Measurements from ENCODE around the gene ZNF850.
"Not testable (repeated sequence)": the region's sequence is repeated elsewhere in the genome, so short reads cannot be mapped to it uniquely, and the experiment has no call there.

Gene ZNF850

DNA sequence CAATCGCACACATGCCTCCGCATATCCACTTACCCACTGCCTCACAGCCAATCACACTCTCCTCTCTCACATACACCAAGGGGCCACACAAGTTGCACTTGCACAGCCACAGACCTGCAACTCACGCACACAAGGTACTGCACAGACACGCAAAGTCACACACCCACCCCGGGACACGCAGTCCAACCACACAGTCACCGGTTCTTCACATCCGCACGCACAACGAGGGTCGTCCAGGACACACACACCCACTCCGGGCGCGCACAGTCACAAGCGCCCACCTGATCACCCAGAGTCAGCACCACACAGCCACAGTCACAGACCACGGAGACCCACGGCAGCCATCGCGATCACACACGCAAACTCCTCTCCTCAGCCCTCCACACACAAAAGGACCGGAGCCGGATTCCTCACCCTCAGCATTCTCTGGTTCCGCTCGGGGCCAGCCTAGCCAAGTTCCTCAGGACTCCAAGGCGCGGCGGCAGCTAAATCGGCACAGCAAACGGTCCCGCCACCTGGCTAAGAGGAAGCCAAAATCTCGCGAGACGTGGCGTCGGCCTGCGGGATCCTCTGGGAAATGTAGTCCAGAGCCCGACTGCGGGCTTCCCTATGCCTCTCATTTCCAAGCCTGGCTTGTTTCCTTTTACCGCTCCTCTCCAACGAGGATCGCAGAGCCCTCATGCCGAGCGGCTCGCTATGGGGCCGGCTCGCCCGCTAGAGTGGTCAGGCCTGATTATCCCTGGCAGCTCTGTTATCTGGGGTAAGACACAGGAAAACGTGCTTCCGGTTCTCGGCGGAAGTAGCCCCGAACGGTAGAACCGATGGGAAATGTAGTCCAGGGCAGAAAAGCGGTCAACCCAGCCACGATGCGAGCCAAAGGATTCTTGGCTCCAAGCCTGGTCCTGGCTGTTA lies at the start of gene ZNF850:
TSS of gene ZNF850 (minus strand) at position 497 of the 912 bp plus-strand sequence. CDS start 10,201 bp downstream, outside the sequence.
- DNase-seq (ENCODE audit: low spot score) = peak; percentile 92

DNA sequence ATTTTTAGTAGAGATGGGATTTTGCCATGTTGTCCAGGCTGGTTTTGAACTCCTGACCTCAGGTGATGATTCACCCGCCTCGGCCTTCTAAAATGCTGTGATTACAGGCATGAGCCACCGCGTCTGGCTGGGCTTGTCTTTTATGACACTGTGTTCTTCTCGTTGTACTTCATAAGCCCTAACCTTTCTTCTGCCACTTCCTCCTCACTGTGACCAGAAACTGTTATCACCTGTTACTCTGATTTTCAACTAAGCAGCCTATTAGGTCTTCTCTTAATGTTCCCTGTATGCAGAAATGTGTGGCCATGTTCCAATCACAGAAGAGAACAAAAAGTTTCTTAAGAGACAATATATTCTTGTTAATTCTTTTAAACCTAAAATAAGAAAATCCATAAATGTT lies 49.2 kb upstream of the ZNF850 start:
- no peak for DNase-seq (ENCODE audit: low spot score)

DNA sequence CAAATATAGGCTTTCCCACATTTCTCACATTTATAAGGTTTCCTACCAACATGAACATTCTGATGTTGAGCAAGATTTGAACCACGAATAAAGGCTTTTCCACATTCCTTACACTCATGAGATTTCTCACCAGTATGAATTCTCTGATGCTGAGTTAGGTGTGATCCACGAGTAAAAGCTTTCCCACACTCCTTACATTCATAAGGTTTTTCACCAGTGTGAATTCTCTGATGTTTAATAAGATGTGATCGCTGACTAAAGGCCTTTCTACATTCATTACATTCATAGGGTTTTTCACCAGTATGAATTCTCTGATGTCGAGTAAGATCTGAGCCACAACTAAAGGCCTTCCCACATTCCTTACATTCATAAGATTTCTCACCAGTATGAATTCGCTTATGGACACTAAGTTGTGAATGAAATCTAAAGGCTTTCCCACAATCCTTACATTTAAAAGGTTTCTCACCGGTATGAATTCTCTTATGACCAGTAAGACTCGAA lies 46.6 kb upstream of the ZNF850 start:
- no peak for DNase-seq (ENCODE audit: low spot score)

DNA sequence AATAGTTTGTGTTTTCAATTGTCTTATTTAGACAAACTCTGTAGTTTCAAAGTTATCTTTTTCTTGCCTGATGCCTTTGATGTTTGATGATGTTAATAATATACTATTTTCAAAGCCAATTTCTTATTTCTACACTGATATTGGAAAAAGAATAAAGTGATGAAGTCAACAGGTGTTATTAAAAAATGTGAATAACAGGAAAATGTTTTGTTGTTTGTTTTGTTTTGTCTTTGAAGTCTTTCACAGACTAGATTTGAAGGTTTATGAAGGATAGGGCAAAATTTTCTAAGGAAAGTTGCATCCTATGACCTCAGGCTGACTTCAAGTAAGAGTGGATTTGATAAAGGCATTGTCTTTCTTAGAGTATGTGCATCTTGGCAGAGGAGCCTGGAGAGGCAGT lies 34.4 kb upstream of the ZNF850 start:
- DNase-seq (ENCODE audit: low spot score) = no peak

DNA sequence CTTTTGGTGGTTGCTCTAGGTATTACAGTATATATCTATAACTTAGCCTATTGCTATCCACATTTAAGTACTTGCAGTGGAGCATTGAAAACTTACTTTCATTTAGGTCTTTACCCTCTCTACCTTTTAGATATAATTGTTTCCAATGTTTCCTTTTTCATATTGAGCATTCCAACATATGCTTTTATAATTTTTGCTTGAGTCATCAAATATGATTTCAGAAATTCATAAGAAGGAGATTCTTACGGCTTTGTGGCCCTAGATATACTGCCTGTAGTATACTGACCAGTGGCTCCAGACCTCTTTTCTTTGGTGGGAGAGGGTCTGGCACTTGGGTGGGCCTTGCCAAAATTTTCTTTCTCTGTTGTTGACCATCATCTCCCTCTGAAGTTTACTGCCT lies 32.8 kb upstream of the ZNF850 start:
- DNase-seq (ENCODE audit: low spot score) = no peak

DNA sequence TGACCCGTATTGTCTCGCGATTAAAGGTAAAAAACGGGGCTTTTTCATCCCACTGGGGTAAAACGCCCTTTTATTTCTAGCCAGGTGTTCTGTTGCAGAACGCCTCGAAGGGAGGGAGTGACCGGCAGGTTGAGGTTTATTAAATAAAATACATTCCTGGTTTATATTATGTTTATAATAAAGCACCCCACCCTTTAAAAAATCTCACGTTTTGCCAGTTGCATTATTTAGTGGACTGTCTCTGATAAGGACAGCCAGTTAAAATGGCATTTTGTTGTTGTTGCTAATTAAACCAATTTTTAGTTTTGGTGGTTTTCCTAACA lies 25.1 kb upstream of the ZNF850 start:
- DNase-seq (ENCODE audit: low spot score) = no peak

DNA sequence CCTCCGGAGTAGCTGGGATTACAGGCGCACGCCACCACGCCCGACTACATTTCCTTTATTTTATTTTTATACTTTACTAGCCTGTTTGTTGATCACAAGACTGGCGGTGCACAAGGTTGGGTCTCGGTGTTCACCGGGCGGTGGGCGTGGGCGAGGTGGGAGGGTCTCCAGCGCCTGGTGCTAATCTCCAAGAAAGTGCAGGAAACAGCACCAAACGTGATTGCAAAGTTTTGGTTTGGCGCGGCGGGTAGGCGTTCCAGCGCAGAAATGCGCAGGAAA lies 24.0 kb upstream of the ZNF850 start:
- no peak for DNase-seq (ENCODE audit: low spot score)

DNA sequence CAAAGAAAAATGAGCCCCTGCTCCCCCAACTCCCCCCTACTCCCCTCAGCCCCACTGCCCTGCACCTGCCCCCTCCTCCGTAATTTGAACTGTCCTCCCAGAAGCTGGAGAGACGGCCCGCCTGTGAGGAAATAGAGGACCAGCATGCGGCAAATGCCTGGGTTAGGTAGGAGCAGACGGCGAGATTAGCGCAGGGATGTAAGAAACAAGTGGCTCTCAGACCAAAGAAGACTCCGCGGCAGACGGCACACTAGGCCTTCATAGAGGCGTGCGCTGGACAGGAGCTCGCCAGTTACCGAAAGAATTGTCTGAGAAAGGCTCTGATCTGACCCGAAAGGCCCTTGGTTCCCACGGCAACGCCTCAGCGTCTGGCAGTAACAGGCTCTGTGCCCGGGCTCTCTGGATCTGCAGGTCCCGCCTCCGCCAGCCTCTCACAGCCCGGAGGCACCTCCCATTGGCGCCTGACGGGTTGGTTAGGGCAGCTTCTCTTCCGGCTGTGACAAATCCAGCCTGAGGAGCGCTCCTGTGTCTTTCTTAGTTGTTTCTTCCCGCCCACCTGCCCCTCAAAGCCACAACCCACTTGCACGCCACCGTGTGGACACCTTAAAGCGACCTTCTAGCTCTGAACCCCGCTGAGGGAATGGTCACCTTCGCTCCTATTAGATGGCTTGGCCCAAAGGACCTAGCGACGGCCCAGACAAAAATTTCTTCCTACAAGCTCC lies 19.0 kb upstream of the ZNF850 start:
- not testable (repeated sequence) for DNase-seq (ENCODE audit: low spot score)

DNA sequence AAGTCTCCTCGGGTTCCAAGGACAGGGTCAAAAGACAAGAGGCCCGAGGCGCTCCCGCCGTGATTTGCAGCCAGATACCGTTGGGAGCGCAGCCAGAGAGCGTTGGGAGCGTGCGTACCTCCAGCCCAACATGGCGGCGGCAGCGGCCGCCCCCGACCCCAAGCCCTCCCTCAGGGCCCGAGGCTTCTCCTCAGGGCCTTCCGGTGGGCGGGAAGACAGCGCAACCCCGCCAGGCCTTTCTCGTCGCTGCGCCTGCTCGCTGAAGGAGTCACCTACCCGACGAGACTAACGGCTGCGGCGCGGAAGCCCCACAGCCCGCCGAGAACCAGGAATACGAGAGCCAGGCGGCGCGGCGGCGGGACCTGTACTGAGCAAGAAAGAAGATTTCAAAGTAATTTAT lies 3.2 kb upstream of the ZNF850 start:
- no peak for DNase-seq (ENCODE audit: low spot score)

DNA sequence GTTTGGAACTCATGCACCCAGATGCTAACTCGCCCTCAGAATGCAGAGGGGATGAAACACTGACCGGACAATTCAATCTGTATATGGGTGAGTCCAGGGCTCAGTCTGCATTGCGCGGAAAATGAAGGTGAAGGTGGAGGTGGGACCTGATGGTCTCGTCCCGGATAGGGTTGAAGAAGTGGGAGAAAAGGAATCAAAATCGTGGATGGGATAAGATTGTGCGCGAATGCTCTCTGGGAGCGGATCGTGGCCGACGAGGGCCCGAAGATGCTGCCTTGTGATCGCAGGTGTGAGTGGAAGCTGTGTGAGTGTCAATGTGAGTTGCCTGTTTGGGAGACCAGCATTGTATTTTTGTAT lies 594 bp upstream of the ZNF850 start:
- no peak for DNase-seq (ENCODE audit: low spot score)

DNA sequence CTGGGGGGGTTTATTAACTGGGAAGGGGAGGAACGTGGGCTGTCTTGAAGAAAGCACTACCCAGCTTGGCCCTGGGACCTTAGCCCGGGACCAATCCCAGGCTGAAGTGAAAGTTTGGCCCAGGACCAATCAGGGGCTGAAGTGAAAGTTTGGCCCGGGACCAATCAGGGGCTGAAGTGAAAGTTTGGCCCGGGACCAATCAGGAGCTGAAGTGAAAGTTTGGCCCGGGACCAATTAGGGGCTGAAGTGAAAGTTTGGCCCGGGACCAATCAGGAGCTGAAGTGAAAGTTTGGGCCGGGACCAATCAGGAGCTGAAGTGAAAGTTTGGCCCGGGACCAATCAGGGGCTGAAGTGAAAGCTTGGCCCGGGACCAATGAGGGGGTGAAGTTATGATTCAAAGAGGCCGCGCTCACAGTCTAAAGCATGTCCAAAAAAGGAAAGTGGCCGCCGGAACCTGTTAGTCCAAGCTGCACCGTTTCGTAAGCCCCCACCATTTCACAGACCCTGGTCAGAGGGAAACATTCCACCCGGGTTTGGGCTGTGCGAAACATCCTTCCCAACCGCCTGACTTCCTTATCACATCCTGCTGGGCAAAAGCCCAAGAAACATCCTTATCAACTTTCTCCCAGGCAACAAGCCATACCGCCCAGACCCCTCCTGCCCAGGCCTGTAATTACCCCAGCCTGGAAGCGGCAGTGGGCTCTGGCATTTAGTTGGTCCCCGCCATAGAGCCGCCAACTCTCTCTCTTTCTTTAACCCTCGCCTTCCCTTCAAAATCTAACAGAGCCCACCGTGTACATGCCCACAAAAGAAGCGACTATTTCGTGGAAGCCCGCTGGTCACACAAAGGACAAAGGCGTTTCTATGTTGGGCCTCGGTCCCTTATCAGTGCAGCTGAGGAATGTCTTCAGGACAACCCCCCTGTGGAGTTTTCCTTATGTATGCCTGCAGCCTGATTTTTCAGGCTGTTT lies 1.1 kb downstream of the ZNF850 start:
- DNase-seq (ENCODE audit: low spot score) = peak; percentile 54

DNA sequence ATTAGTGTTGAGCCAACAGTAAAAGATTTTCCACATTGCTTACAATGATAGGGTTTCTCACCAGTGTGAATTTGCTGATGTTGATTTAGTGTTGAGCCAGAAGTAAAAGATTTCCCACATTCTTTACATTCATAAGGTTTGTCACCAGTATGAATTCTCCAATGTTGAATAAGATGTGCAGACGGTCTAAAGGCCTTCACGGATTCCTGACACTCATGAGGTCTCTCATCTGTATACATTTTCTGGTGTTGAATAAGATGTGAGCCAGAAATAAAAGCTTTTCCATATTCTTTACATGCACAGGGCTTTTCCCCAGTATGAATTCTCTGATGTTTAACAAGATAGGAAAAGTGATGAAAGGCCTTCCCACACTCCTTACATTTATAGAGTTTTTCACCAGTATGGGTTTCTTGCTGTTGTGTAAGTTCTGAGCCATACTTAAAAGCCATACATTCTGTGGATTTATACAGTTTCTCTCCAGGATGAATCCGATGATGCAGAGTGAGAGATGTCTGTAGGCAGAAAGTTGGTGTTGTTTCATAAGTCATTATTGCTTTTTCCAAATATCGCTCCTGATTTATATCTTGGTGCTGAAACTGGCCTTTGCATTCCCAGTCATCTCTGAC lies 22.4 kb downstream of the ZNF850 start:
- DNase-seq (ENCODE audit: low spot score) = no peak

DNA sequence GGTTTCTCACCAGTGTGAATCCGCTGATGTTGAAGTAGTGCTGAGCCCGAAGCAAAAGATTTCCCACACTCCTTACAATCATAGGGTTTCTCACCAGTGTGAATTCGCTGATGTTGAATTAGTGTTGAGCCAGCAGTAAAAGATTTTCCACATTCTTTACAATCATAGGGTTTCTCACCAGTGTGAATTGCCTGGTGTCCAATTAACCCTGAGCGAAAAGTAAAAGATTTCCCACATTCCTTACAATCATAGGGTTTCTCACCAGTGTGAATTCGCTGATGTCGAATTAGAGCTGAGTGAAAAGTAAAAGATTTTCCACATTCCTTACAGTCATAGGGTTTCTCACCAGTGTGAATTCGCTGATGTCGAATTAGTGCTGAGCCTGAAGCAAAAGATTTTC lies 23.0 kb downstream of the ZNF850 start:
- not testable (repeated sequence) for DNase-seq (ENCODE audit: low spot score)

DNA sequence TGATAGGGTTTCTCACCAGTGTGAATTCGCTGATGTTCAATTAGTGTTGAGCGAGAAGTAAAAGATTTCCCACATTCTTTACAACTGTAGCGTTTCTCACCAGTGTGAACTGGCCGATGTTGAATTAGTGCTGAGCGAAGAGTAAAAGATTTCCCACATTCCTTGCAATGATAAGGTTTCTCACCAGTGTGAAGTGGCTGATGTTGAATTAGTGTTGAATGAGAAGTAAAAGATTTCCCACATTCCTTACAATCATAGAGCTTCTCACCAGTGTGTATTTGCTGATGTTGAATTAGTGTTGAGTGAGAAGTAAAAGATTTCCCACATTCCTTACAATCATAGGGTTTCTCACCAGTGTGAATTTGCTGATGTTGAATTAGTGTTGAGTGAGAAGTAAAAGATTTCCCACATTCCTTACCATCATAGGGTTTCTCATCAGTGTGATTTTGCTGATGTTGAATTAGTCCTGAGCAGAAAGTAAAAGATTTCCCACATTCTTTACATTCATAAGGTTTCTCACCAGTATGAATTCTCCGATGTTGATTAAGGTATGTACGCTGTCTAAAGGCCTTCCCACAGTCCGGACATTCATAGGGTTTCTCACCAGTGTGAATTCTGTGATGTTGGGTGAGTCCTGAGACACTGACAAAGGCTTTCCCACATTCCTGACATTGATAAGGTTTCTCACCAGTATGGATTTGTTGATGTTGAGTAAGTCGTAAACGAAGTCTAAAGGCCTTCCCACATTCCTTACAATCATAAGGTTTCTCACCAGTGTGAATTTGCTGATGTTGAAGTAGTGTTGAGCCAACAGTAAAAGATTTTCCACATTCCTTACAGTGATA lies 24.0 kb downstream of the ZNF850 start:
- DNase-seq (ENCODE audit: low spot score) = no peak

DNA sequence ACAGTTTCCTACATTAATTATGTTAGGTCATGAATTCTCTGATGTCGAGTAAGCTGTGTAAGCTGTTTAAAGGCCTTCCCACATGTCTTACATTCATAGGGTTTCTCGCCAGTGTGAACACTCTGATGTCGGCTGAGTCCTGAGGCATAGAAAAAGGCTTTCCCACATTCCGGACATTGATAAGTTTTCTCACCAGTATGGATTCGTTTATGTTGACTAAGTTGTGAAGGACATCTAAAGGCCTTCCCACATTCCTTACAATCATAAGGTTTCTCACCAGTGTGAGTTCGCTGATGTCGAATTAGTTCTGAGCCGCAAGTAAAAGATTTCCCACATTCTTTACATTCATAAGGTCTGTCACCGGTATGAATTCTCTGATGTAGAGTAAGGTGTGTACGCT lies 24.9 kb downstream of the ZNF850 start:
- no peak for DNase-seq (ENCODE audit: low spot score)

DNA sequence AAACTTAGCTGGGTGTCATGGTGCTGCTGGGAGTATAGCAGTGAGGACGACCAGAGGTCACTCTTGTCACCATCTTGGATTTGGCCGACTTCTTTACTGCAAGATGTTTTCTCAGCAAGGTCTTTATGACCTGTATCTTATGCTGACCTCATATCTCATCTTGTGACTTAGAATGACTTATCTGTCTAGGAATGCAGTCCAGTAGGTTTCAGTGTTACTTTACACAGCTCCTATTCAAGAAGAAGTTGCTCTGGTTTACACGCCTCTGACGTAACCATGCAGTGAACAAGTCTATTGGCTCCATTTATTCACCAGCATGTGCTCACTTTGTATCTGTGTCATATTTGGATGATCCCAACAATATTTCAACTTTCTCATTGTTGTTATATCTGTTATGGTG lies 26.7 kb downstream of the ZNF850 start:
- no peak for DNase-seq (ENCODE audit: low spot score)

DNA sequence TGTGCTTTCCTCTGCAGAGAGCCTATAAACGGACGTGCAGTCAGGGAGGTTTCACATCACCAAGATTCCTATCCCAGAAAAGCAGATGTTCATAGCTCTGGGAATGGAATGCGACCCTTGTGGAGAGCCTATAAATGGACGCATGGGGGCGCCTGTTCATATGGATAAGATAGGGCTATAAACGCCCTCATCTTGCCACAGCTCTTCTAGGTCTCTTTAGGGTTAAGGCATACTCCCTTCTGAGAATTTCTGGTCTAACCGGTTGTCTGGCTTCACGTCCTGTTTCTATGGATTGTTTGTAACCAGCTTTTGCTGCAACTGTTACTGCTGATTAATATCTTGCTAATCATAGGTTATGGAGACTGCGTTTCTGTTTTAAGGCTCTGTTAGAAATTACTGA lies 36.4 kb downstream of the ZNF850 start:
- DNase-seq (ENCODE audit: low spot score) = not testable (repeated sequence)

DNA sequence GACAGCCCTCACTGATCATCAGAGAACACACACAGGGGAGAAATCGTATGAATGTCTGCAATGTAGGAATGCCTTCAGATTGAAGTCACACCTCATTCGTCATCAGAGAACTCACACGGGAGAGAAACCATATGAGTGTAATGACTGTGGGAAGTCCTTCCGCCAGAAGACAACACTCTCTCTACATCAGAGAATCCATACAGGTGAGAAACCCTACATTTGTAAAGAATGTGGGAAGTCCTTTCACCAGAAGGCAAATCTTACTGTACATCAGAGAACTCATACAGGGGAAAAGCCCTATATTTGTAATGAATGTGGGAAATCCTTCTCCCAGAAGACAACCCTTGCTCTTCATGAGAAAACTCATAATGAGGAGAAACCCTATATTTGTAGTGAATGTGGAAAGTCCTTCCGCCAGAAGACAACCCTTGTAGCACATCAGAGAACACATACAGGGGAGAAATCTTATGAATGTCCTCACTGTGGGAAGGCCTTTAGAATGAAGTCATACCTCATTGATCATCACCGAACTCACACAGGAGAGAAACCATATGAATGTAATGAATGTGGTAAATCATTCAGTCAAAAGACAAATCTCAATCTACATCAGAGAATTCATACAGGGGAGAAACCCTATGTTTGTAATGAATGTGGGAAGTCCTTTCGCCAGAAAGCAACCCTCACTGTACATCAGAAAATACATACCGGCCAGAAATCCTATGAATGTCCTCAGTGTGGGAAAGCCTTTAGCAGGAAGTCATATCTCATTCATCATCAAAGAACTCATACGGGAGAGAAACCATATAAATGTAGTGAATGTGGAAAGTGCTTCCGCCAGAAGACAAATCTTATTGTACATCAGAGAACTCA lies 52.7 kb downstream of the ZNF850 start:
- DNase-seq (ENCODE audit: low spot score) = no peak

DNA sequence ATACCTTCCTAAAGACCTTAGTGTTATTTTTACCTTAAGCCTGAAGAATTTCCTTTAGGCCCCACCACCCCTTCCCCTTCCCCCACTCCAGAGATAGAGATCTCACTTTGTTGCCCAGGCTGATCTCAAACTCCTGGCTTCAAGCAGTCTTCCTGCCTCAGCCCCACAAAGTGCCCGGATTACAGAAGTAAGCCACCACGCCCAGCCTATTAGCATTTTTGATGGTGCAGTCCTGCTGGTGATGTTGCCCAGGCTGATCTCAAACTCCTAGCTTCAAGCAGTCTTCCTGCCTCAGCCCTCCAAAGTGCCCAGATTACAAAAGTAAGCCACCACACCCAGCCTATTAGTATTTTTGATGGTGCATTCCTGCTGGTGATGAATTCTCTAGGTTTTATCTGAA lies 63.2 kb downstream of the ZNF850 start:
- DNase-seq (ENCODE audit: low spot score) = no peak

DNA sequence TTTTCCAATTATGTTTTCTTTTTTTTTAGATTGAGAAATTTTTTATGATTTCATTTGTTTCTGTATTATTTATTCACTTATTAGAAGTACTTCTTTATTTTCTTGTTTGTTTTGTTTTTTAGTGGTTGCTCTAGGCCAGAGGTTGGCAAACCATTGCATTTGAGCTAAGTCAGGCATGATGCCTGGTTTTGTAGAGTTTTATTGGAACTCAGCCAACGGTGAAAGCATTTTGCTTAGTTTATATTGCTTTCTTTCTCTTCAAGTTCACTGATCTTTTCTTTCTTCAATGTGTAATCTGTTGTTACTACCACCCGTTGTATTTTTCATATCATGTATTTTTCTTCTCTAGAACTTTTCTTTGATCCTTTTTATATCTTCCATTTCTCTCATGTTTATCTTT lies 65.5 kb downstream of the ZNF850 start:
- DNase-seq (ENCODE audit: low spot score) = no peak

All from D341Med (cell line).